Measurements from ENCODE around the gene VWCE. TPM values are rescaled to one million over a fixed set of nuclear protein-coding genes. Genes with fewer than 3 reads are reported as not detected.
"Not testable (repeated sequence)": the region's sequence is repeated elsewhere in the genome, so short reads cannot be mapped to it uniquely, and the experiment has no call there.

Gene VWCE
- total RNA-seq, 1 donor from 2014 or later, result 1.0 TPM

GRCh38 chr11:61248071-61248470, 47.0 kb downstream of the VWCE start:
- H3K4me1 ChIP-seq (ENCODE audit: control insufficient read depth in 3 of 3, insufficient read depth in 3 of 3, low read length in 3 of 3); H3K27me3 ChIP-seq (ENCODE audit: control insufficient read depth in 3 of 3, insufficient read depth in 3 of 3, low read length in 3 of 3); H3K4me3 ChIP-seq (ENCODE audit: low read length in 3 of 3); H3K9ac ChIP-seq (ENCODE audit: low read depth in 1 of 3, low read length in 3 of 3); H3K9me3 ChIP-seq (ENCODE audit: control insufficient read depth in 3 of 3, low read length in 3 of 3); H3K27ac ChIP-seq (ENCODE audit: low read depth, low read length); H3K36me3 ChIP-seq (ENCODE audit: control insufficient read depth in 3 of 3, insufficient read depth in 3 of 3, low read length in 3 of 3): not testable (repeated sequence)

DNA sequence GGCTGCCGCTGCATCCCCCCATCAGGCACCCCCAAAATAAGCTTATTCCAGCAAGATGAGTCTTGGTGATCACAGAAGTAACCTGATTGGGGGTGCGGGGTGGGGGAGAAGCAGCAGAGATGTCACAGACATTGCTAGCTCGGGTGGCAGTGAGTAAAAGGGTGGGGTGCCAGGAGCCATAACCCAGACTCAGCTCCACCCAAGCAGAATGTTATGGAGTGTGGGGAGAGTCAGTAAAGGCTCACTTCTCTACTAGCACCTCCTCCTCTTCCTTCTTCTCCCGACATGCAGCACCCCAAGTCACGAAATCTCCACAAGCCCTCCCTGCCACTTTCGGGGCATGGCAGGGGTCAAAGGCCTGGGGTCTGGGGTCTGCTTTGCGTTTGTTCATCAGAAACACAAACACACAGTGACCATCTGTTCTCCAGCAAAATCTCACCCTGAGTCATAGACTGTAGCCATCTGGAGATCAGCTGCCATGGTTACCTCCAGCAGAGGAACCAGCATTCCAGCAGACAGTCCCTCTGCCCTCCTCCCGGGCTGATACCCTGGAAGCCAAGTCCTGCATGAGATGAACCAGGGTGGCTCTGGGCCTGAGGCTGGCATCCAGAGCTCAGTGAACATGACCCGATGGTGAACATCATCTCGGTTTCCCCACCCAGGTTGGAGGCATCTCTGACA, 49.7 kb downstream of the VWCE start:
- H3K36me3 ChIP-seq (ENCODE audit: control insufficient read depth in 3 of 3, insufficient read depth in 3 of 3, low read length in 3 of 3); H3K27me3 ChIP-seq (ENCODE audit: control insufficient read depth in 3 of 3, insufficient read depth in 3 of 3, low read length in 3 of 3); H3K27ac ChIP-seq (ENCODE audit: low read depth, low read length); H3K4me1 ChIP-seq (ENCODE audit: control insufficient read depth in 3 of 3, insufficient read depth in 3 of 3, low read length in 3 of 3); H3K9ac ChIP-seq (ENCODE audit: low read depth in 1 of 3, low read length in 3 of 3); H3K4me3 ChIP-seq (ENCODE audit: low read length in 3 of 3); H3K9me3 ChIP-seq (ENCODE audit: control insufficient read depth in 3 of 3, low read length in 3 of 3): not testable (repeated sequence)

DNA sequence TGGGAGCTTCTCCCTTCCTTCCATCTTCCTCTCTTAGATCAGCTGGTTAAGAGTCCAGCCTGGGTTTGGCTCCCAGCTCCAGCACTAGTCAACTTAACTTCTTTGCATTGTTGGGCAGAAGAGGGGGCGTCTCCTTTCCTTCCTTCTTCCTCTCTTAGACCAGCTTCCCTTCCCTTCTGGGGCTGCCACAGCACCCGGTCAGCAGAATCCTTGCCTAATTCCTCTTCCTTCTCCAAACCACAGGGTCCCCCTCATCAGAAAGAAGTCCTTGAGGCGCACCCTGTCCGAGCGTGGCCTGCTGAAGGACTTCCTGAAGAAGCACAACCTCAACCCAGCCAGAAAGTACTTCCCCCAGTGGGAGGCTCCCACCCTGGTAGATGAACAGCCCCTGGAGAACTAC, 53.6 kb downstream of the VWCE start:
- H3K27ac ChIP-seq (ENCODE audit: low read depth, low read length); H3K4me1 ChIP-seq (ENCODE audit: control insufficient read depth in 3 of 3, insufficient read depth in 3 of 3, low read length in 3 of 3); H3K4me3 ChIP-seq (ENCODE audit: low read length in 3 of 3); H3K36me3 ChIP-seq (ENCODE audit: control insufficient read depth in 3 of 3, insufficient read depth in 3 of 3, low read length in 3 of 3); H3K27me3 ChIP-seq (ENCODE audit: control insufficient read depth in 3 of 3, insufficient read depth in 3 of 3, low read length in 3 of 3); H3K9me3 ChIP-seq (ENCODE audit: control insufficient read depth in 3 of 3, low read length in 3 of 3); H3K9ac ChIP-seq (ENCODE audit: low read depth in 1 of 3, low read length in 3 of 3): not testable (repeated sequence)

GRCh38 chr11:61240875-61241274, 54.2 kb downstream of the VWCE start, which contains the start of gene PGA5:
PGA5 (plus strand) TSS chr11:61241175; CDS start chr11:61241227, 52 bp downstream.
- H3K27ac ChIP-seq (ENCODE audit: low read depth, low read length); H3K9ac ChIP-seq (ENCODE audit: low read depth in 1 of 3, low read length in 3 of 3); H3K9me3 ChIP-seq (ENCODE audit: control insufficient read depth in 3 of 3, low read length in 3 of 3); H3K27me3 ChIP-seq (ENCODE audit: control insufficient read depth in 3 of 3, insufficient read depth in 3 of 3, low read length in 3 of 3); H3K36me3 ChIP-seq (ENCODE audit: control insufficient read depth in 3 of 3, insufficient read depth in 3 of 3, low read length in 3 of 3); H3K4me1 ChIP-seq (ENCODE audit: control insufficient read depth in 3 of 3, insufficient read depth in 3 of 3, low read length in 3 of 3); H3K4me3 ChIP-seq (ENCODE audit: low read length in 3 of 3): not testable (repeated sequence)

DNA sequence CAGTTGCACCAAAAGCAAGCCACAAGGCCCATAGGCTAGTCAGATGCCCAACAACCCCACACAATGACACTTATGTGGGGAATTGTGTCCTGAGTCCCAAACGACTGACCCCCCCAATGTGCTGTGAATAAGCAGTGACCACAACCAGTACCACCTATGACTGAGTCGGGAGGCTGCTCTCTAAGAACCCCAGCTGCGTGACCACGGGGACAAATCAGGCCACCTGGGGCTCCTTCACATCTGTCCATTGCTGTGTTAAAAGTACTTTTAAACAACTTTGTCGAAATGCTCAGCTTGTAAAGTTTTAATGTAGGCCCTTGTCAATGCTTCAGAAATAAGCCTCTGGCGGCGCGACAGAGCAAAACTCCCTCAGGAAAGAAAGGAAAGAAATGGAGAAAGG, 54.8 kb downstream of the VWCE start:
- H3K27ac ChIP-seq (ENCODE audit: low read depth, low read length); H3K4me3 ChIP-seq (ENCODE audit: low read length in 3 of 3); H3K27me3 ChIP-seq (ENCODE audit: control insufficient read depth in 3 of 3, insufficient read depth in 3 of 3, low read length in 3 of 3); H3K9ac ChIP-seq (ENCODE audit: low read depth in 1 of 3, low read length in 3 of 3); H3K36me3 ChIP-seq (ENCODE audit: control insufficient read depth in 3 of 3, insufficient read depth in 3 of 3, low read length in 3 of 3); H3K4me1 ChIP-seq (ENCODE audit: control insufficient read depth in 3 of 3, insufficient read depth in 3 of 3, low read length in 3 of 3); H3K9me3 ChIP-seq (ENCODE audit: control insufficient read depth in 3 of 3, low read length in 3 of 3): not testable (repeated sequence)

- H3K4me3 ChIP-seq (ENCODE audit: low read length in 3 of 3); H3K27me3 ChIP-seq (ENCODE audit: control insufficient read depth in 3 of 3, insufficient read depth in 3 of 3, low read length in 3 of 3); H3K36me3 ChIP-seq (ENCODE audit: control insufficient read depth in 3 of 3, insufficient read depth in 3 of 3, low read length in 3 of 3); H3K9me3 ChIP-seq (ENCODE audit: control insufficient read depth in 3 of 3, low read length in 3 of 3); H3K9ac ChIP-seq (ENCODE audit: low read depth in 1 of 3, low read length in 3 of 3); H3K27ac ChIP-seq (ENCODE audit: low read depth, low read length); H3K4me1 ChIP-seq (ENCODE audit: control insufficient read depth in 3 of 3, insufficient read depth in 3 of 3, low read length in 3 of 3): not testable (repeated sequence)
These were observed 58.0 kb downstream of the VWCE start for GRCh38 chr11:61237130-61237529.

GRCh38 chr11:61232548-61233145, 62.5 kb downstream of the VWCE start:
- not testable (repeated sequence) for H3K27ac ChIP-seq (ENCODE audit: low read depth, low read length); H3K9ac ChIP-seq (ENCODE audit: low read depth in 1 of 3, low read length in 3 of 3); H3K36me3 ChIP-seq (ENCODE audit: control insufficient read depth in 3 of 3, insufficient read depth in 3 of 3, low read length in 3 of 3); H3K4me1 ChIP-seq (ENCODE audit: control insufficient read depth in 3 of 3, insufficient read depth in 3 of 3, low read length in 3 of 3); H3K4me3 ChIP-seq (ENCODE audit: low read length in 3 of 3); H3K27me3 ChIP-seq (ENCODE audit: control insufficient read depth in 3 of 3, insufficient read depth in 3 of 3, low read length in 3 of 3); H3K9me3 ChIP-seq (ENCODE audit: control insufficient read depth in 3 of 3, low read length in 3 of 3)

GRCh38 chr11:61231585-61231984, 63.5 kb downstream of the VWCE start:
- not testable (repeated sequence) for H3K9me3 ChIP-seq (ENCODE audit: control insufficient read depth in 3 of 3, low read length in 3 of 3); H3K36me3 ChIP-seq (ENCODE audit: control insufficient read depth in 3 of 3, insufficient read depth in 3 of 3, low read length in 3 of 3); H3K4me1 ChIP-seq (ENCODE audit: control insufficient read depth in 3 of 3, insufficient read depth in 3 of 3, low read length in 3 of 3); H3K27ac ChIP-seq (ENCODE audit: low read depth, low read length); H3K4me3 ChIP-seq (ENCODE audit: low read length in 3 of 3); H3K27me3 ChIP-seq (ENCODE audit: control insufficient read depth in 3 of 3, insufficient read depth in 3 of 3, low read length in 3 of 3); H3K9ac ChIP-seq (ENCODE audit: low read depth in 1 of 3, low read length in 3 of 3)

- H3K27ac ChIP-seq (ENCODE audit: low read depth, low read length); H3K27me3 ChIP-seq (ENCODE audit: control insufficient read depth in 3 of 3, insufficient read depth in 3 of 3, low read length in 3 of 3); H3K9me3 ChIP-seq (ENCODE audit: control insufficient read depth in 3 of 3, low read length in 3 of 3); H3K4me1 ChIP-seq (ENCODE audit: control insufficient read depth in 3 of 3, insufficient read depth in 3 of 3, low read length in 3 of 3); H3K36me3 ChIP-seq (ENCODE audit: control insufficient read depth in 3 of 3, insufficient read depth in 3 of 3, low read length in 3 of 3); H3K4me3 ChIP-seq (ENCODE audit: low read length in 3 of 3); H3K9ac ChIP-seq (ENCODE audit: low read depth in 1 of 3, low read length in 3 of 3): not testable (repeated sequence)
These were observed 64.1 kb downstream of the VWCE start for GRCh38 chr11:61231033-61231432.

DNA sequence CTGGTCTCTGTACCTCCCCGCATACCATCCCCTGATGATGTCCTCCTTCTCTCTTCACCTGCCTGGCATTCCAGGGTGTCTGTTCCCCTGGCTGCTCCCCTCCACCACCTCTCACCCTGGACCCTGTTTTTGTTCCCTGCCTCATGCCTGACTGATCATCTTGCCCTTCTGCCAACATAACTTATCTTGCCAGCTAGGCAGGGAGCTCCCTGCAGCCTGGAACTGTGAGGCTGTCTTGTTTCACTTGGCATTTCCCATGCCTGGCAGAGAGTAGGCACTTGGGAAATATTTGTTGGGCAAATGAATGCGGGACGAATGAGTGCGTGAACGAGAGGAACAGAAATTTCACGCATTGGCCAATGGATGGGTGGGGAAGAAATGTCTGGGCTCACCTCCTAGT, 65.7 kb downstream of the VWCE start:
- H3K36me3 ChIP-seq (ENCODE audit: control insufficient read depth in 3 of 3, insufficient read depth in 3 of 3, low read length in 3 of 3); H3K4me1 ChIP-seq (ENCODE audit: control insufficient read depth in 3 of 3, insufficient read depth in 3 of 3, low read length in 3 of 3); H3K9ac ChIP-seq (ENCODE audit: low read depth in 1 of 3, low read length in 3 of 3); H3K27ac ChIP-seq (ENCODE audit: low read depth, low read length); H3K4me3 ChIP-seq (ENCODE audit: low read length in 3 of 3); H3K9me3 ChIP-seq (ENCODE audit: control insufficient read depth in 3 of 3, low read length in 3 of 3); H3K27me3 ChIP-seq (ENCODE audit: control insufficient read depth in 3 of 3, insufficient read depth in 3 of 3, low read length in 3 of 3): not testable (repeated sequence)
